ENCODE data around the gene FAM89B. TPM values are rescaled to one million over a fixed set of nuclear protein-coding genes. Genes with fewer than 3 reads are reported as not detected.

FAM89B gene
- 17.2 and 22.1 TPM in 2 replicates for total RNA-seq

DNA sequence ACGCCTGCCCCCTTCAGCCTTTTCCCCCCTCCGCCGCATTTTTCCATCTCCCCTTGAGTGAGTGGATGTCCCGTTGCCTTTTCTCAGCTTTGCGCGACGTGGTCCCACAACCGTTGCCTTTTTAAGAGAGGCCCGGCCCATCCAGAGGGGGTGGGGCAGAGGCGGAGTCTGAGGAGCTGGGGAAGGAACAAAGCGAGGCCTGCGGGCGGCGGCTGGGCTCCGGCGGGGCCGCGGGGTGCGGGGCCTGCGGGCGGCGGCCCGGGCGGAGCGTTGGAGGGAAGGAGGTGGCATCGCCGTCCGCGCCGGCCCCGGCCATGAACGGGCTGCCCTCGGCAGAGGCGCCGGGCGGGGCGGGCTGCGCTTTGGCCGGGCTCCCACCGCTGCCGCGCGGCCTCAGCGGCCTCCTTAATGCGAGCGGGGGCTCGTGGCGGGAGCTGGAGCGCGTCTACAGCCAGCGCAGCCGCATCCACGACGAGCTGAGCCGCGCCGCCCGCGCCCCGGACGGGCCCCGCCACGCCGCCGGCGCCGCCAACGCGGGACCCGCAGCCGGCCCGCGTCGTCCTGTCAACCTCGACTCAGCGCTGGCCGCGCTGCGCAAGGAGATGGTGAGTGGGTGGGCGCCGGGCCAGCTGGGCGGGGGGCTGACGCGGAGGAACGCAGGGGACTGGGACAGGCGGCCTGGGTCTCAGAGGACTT, at the start of gene FAM89B:
FAM89B (plus strand) TSS at position 183 of the 696 bp plus-strand sequence; CDS start at position 315, 132 bp downstream.

DNA sequence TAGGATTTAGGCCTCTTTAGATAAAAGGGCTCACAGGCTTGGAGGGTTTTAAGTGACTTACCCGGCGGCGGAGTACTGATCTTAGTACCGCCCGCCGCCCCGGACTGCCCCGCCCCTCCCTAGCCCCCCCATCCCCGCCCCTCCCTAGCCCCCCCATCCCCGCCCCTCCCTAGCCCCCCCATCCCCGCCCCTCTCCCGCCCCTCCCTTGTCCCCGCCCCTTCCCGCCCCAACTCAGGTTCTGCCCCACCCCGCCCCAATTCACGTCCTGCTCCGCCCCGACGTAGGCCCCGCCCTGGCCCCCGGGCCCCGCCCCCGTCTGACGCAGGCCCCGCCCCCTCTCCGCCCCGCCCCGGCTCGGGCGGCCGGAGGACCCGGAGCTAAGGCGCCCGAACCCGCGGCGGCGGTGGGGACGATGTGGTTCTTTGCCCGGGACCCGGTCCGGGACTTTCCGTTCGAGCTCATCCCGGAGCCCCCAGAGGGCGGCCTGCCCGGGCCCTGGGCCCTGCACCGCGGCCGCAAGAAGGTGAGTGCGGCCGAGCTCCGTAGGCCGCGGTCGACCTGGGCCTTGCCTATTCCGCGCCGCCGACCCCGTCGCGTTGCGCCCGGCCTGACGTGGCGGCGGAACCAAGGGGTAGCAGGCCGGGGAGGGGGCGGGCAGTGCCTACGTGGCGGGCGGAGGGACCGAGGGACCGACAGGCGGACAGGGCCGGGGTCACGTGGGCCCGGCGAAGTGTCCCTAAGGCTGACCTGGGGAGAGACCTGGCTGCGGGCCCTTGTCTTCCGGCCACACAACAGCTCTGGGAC, 47.4 kb upstream of the FAM89B start, which contains the start of gene SCYL1:
SCYL1 (plus strand) TSS at position 343 of the 805 bp plus-strand sequence; CDS start at position 414, 71 bp downstream.

GRCh38 chr11:65558002-65558929, 14.1 kb upstream of the FAM89B start, which contains the start of gene LTBP3:
Gene LTBP3, minus strand, starts transcription at chr11:65558359. Its CDS starts 400 bp downstream, at chr11:65557959.

GRCh38 chr11:65569973-65570918, 2.1 kb upstream of the FAM89B start, which contains the start of gene ZNRD2:
Gene ZNRD2, plus strand, starts transcription at chr11:65570477. Its CDS starts 15 bp downstream, at chr11:65570492.

DNA sequence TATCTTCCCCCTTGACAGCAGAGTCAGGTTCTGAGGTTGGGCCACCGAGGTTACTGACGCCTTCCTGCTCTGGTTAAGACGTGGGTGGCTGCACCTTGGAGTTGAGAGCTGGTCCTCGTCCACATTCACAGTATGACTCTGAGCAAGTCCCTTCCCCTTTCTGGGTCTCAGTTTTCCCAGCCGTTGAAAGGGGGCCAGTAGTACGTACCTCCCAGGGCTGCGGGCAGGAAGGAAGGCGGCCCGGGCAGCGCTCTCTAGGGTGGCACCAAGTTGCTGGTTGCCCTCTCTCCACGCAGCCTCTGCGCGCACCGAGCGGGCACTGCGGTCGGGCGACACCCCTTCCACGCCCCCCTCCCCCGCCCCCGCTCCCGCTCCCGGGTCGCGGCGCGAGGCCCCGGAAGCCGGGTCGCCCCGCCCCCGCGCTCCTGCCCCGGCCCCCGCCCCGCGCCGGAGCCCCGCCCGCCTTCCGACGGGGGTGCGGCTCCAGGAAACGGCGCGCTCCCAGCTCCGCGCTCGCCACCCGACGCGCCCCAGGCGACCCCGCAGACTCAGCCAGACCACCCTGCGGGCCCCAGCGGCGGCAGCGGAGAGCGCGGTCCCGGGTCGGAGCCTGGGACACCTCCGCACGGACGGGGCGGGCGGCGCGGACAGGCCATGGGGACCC, 3.4 kb downstream of the FAM89B start, which contains the start of gene EHBP1L1:
EHBP1L1 (plus strand) TSS at position 486 of the 664 bp plus-strand sequence. CDS start 250 bp downstream, outside the sequence.

GRCh38 chr11:65595543-65596281, 23.4 kb downstream of the FAM89B start, which contains the start of gene KCNK7:
Gene KCNK7, minus strand, starts transcription at chr11:65595800. Its CDS starts 28 bp downstream, at chr11:65595772.

DNA sequence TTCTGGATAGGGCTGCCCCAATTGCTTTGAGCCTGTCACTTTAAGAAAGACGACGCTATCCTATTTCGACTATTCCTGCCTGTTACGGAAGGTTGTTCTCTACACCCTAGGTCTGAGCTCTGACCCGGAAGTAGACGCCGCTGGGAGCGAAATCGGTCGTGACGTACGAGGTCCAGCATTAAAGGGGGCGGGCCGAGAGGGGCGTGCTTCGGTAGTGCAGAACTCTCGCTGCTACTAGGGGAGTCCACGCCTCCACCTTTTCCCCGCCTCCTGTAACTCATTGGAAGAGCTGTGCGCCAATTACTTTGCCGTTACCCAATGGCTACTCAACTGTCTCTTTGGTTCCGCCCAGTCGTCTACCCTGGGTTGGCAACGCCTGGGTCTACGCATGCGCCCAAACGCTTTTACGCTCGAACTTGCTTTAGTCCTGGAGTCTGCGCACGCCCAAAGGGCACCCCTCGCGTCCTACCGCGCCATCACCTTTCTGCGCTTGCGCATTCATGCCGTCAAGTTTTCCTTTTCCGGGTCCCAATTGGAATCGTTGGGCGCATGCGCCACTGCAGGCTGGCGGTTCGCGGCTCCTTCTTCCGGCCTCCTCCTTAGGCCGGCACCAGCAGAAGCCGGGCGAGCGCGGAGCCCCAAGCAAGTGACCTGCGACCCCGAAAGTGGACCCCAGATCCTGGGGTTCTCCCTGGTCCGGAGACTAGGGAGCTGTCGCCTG, 43.1 kb downstream of the FAM89B start, which contains the start of gene PCNX3:
PCNX3 (plus strand) TSS at position 548 of the 721 bp plus-strand sequence. CDS start 536 bp downstream, outside the sequence.

Other genes starting within 250 kb of the FAM89B start
- 24.2 and 27.9 TPM in 2 replicates for gene DPF2, start 238.7 kb upstream of the FAM89B start, total RNA-seq
- 0.09 and 0.27 TPM in 2 replicates for gene TIGD3, start 217.8 kb upstream of the FAM89B start, total RNA-seq
- 0.75 and 0.90 TPM in 2 replicates for gene SLC25A45, start 189.9 kb upstream of the FAM89B start, total RNA-seq
- gene FRMD8, start 185.9 kb upstream of the FAM89B start, total RNA-seq: 57.5 and 58.2 TPM in 2 replicates
- gene NEAT1, start 149.7 kb upstream of the FAM89B start, total RNA-seq: 78.3 and 264 TPM in 2 replicates
- 3,896 and 9,461 TPM in 2 replicates for gene MALAT1, start 73.5 kb upstream of the FAM89B start, total RNA-seq
- gene SCYL1, start 47.5 kb upstream of the FAM89B start, total RNA-seq: 64.0 and 70.9 TPM in 2 replicates
- gene LTBP3, start 14.2 kb upstream of the FAM89B start, total RNA-seq: 22.0 and 64.9 TPM in 2 replicates
- 46.6 and 57.7 TPM in 2 replicates for gene ZNRD2, start 2.1 kb upstream of the FAM89B start, total RNA-seq
- 27.8 and 58.7 TPM in 2 replicates for gene EHBP1L1, start 3.5 kb downstream of the FAM89B start, total RNA-seq
- 0.18 and 0.47 TPM in 2 replicates for gene KCNK7, start 23.3 kb downstream of the FAM89B start, total RNA-seq
- 76.3 and 82.1 TPM in 2 replicates for gene MAP3K11, start 41.7 kb downstream of the FAM89B start, total RNA-seq
- gene PCNX3, start 43.2 kb downstream of the FAM89B start, total RNA-seq: 12.2 and 17.9 TPM in 2 replicates
- 44.3 and 58.9 TPM in 2 replicates for gene SIPA1, start 65.6 kb downstream of the FAM89B start, total RNA-seq
- gene RELA, start 90.4 kb downstream of the FAM89B start, total RNA-seq: 16.1 and 26.0 TPM in 2 replicates
- 37.5 and 39.5 TPM in 2 replicates for gene KAT5, start 139.7 kb downstream of the FAM89B start, total RNA-seq
- gene RNASEH2C, start 148.3 kb downstream of the FAM89B start, total RNA-seq: 47.5 and 48.0 TPM in 2 replicates
- 5.5 and 8.0 TPM in 2 replicates for gene AP5B1, start 208.4 kb downstream of the FAM89B start, total RNA-seq
- gene OVOL1, start 214.5 kb downstream of the FAM89B start, total RNA-seq: not detected in 2 replicates

Data from endothelial cell of coronary artery (primary cell).